GM21529 (cell line): ENCODE results near the gene CNTN5.

ENCODE experiments used
- ATAC-seq: cut with Tn5 transposase; IDR thresholded peaks from one replicate; pipeline ENCODE4 v1.9.1; 2021; ENCODE audit not compliant: unreplicated experiment

CNTN5 gene

GRCh38 chr11:99887481-99887880 lies 866.7 kb downstream of the CNTN5 start:
- no peak for ATAC-seq

- no peak for ATAC-seq
Measured at GRCh38 chr11:99893811-99894210, 873.1 kb downstream of the CNTN5 start.

- no peak for ATAC-seq
Measured at GRCh38 chr11:99901175-99901574, 880.4 kb downstream of the CNTN5 start.

- no peak for ATAC-seq
Measured at GRCh38 chr11:99911116-99911515, 890.4 kb downstream of the CNTN5 start.

GRCh38 chr11:99916078-99916477 lies 895.3 kb downstream of the CNTN5 start:
- ATAC-seq = no peak

- no peak for ATAC-seq
Measured at GRCh38 chr11:99918761-99919160, 898.0 kb downstream of the CNTN5 start.

- no peak for ATAC-seq
Measured at GRCh38 chr11:99920956-99921355, 900.2 kb downstream of the CNTN5 start.

GRCh38 chr11:99925968-99926367 lies 905.2 kb downstream of the CNTN5 start:
- no peak for ATAC-seq

- no peak for ATAC-seq
Measured at GRCh38 chr11:99932684-99933083, 911.9 kb downstream of the CNTN5 start.

- no peak for ATAC-seq
Measured at GRCh38 chr11:99934008-99934407, 913.3 kb downstream of the CNTN5 start.

- ATAC-seq = no peak
Measured at GRCh38 chr11:99937330-99937729, 916.6 kb downstream of the CNTN5 start.

- no peak for ATAC-seq
Measured at GRCh38 chr11:99952816-99953215, 932.1 kb downstream of the CNTN5 start.

- ATAC-seq = no peak
Measured at GRCh38 chr11:99960536-99960935, 939.8 kb downstream of the CNTN5 start.

GRCh38 chr11:99968336-99968735 lies 947.6 kb downstream of the CNTN5 start:
- ATAC-seq = no peak

- ATAC-seq = no peak
Measured at GRCh38 chr11:99973993-99974392, 953.2 kb downstream of the CNTN5 start.

- no peak for ATAC-seq
Measured at GRCh38 chr11:99979042-99979441, 958.3 kb downstream of the CNTN5 start.

GRCh38 chr11:99987821-99988470 lies 967.2 kb downstream of the CNTN5 start:
- no peak for ATAC-seq

- no peak for ATAC-seq
Measured at GRCh38 chr11:99988471-99988837, 967.7 kb downstream of the CNTN5 start.

- no peak for ATAC-seq
Measured at GRCh38 chr11:100003985-100004384, 983.2 kb downstream of the CNTN5 start.

GRCh38 chr11:100004541-100004940 lies 983.8 kb downstream of the CNTN5 start:
- ATAC-seq = no peak

GRCh38 chr11:100008417-100008816 lies 987.7 kb downstream of the CNTN5 start:
- no peak for ATAC-seq

- ATAC-seq = no peak
Measured at GRCh38 chr11:100009728-100010127, 989.0 kb downstream of the CNTN5 start.

- no peak for ATAC-seq
Measured at GRCh38 chr11:100010393-100010792, 989.6 kb downstream of the CNTN5 start.
